ENCODE results near the gene EIF2S2. TPM values are rescaled to one million over a fixed set of nuclear protein-coding genes. Genes with fewer than 3 reads are reported as not detected.

Gene EIF2S2
- polyA plus RNA-seq, 3 donors: 18.8 to 20.1 (median 18.9) TPM

DNA sequence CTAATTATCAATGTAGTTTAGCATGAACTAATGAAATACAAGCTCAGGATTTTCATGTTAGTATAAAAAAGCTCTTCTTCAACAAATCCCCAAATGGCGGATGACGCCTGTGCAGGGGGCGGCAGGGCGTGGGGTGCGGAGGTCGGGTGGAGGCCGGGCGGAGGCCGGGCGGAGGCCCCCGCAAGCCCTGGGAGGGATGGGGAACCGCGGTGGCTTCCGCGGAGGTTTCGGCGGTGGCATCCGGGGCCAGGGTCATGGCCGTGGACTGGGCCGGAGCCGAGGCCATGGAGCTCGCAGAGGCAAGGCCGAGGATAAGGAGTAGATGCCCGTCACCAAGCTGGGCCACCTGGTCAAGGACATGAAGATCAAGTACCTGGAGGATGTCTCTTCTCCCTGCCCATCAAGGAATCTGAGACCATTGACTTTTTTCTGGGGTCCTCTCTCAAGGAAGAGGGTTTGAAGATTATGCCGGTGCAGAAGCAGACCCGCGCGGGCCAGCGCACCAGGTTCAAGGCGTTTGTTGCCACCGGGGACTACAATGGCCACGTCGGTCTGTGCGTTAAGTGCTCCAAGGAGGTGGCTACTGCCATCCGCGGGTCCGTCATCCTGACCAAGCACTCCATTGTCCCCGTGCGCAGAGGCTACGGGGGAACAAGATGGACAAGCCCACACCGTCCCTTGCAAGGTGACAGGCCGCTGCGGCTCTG lies 10.4 kb upstream of the EIF2S2 start:
- Mint-ChIP-seq H3K4me1 (peaks cover 4% of the 10 kb centered on the region), H3K4me3 (no peak overlapping the region), H3K27ac (no peak overlapping the region), H3K36me3 (no peaks in the 10 kb centered on the region), H3K9me3 (peaks cover 0 to 3% (median 0%) of the 10 kb centered on the region in 7 donors), H3K27me3 (ENCODE audit: low read depth in 3 of 3) (peaks cover 1 to 8% (median 4%) of the 10 kb centered on the region in 3 donors)
- 95% methylated on average over 31 of the region's 43 CpGs for WGBS (ENCODE audit: insufficient coverage)
- Histone ChIP-seq H3K4me2 (replicated peaks; ENCODE audit: extremely low read depth, low read length, poor library complexity, severe bottlenecking) (no peak overlapping the region), H3K36me3 (replicated peaks in 1 of 2; ENCODE audit: control insufficient read depth in 1 of 2, insufficient read depth in 2 of 2, low read length in 2 of 2) (no peaks in the 10 kb centered on the region), H3K79me2 (ENCODE audit: insufficient read depth, low read length) (no peaks in the 10 kb centered on the region), H3K4me3 (replicated peaks in 1 of 3; ENCODE audit: low read depth in 2 of 3, low read length in 3 of 3) (no peak overlapping the region), H3K9ac (ENCODE audit: insufficient read depth, low read length, poor library complexity, severe bottlenecking) (no peak overlapping the region), H3K9me3 (replicated peaks in 1 of 2; ENCODE audit: control insufficient read depth in 1 of 2, insufficient read depth in 1 of 2, low read length in 2 of 2) (no peaks in the 10 kb centered on the region), H3K4me1 (ENCODE audit: control insufficient read depth in 1 of 2, insufficient read depth in 2 of 2, low read length in 2 of 2) (no peaks in the 10 kb centered on the region), H3K27me3 (ENCODE audit: control insufficient read depth in 2 of 2, insufficient read depth in 2 of 2, low read length in 2 of 2) (no peaks in the 10 kb centered on the region), H4K20me1 (ENCODE audit: insufficient read depth, low read length) (no peaks in the 10 kb centered on the region), H2AFZ (ENCODE audit: insufficient read depth, low read depth, low read length, poor library complexity, severe bottlenecking) (no peak overlapping the region), H3K27ac (ENCODE audit: low read depth in 1 of 2, low read length in 2 of 2) (no peak overlapping the region)
- no peak for DNase-seq
- intact Hi-C loops (cut with micrococcal nuclease): loop anchor here (10.0 kb wide), 1 partner anchor 208 kb away; no protein-coding TSS in a partner anchor
- TF ChIP-seq, protein P1, sequence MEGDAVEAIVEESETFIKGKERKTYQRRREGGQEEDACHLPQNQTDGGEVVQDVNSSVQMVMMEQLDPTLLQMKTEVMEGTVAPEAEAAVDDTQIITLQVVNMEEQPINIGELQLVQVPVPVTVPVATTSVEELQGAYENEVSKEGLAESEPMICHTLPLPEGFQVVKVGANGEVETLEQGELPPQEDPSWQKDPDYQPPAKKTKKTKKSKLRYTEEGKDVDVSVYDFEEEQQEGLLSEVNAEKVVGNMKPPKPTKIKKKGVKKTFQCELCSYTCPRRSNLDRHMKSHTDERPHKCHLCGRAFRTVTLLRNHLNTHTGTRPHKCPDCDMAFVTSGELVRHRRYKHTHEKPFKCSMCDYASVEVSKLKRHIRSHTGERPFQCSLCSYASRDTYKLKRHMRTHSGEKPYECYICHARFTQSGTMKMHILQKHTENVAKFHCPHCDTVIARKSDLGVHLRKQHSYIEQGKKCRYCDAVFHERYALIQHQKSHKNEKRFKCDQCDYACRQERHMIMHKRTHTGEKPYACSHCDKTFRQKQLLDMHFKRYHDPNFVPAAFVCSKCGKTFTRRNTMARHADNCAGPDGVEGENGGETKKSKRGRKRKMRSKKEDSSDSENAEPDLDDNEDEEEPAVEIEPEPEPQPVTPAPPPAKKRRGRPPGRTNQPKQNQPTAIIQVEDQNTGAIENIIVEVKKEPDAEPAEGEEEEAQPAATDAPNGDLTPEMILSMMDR (IDR thresholded peaks at IDR 0.05): no peak

DNA sequence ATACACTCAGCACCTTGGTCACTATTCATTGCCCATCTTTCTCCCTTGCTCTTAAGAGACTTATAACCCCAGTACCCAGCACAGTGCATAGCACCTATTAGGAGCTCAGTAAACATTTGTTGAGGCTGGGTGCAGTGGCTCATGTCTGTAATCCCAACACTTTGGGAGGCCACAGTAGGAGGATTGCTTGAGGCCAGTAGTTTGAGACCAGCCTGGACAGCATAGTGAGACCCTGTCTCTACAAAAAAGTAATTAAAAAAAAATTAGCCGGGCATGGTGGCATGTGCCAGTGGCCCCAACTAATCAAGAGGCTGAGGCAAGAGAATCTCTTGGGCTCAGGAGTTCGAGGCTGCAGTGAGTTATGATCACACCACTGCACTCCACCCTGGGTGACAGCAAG lies 8.2 kb upstream of the EIF2S2 start:
- H3K36me3 Mint-ChIP-seq: no peaks in the 10 kb centered on the region

More for the DNA sequence above, 8.2 kb upstream of the EIF2S2 start:
- no peak for DNase-seq
- no peak overlapping the region for H3K4me2 ChIP-seq (replicated peaks; ENCODE audit: extremely low read depth, low read length, poor library complexity, severe bottlenecking)
- H3K4me3 ChIP-seq (replicated peaks in 1 of 3; ENCODE audit: low read depth in 2 of 3, low read length in 3 of 3): no peak overlapping the region
- TF ChIP-seq, protein P1 (IDR thresholded peaks at IDR 0.05): no peak
- Mint-ChIP-seq H3K27me3 (ENCODE audit: low read depth in 3 of 3) (peaks cover 0 to 5% (median 2%) of the 10 kb centered on the region in 3 donors), H3K9me3 (no peaks in the 10 kb centered on the region), H3K27ac (no peak overlapping the region), H3K4me1 (peaks cover 4% of the 10 kb centered on the region), H3K4me3 (no peak overlapping the region)
- H3K9ac ChIP-seq (ENCODE audit: insufficient read depth, low read length, poor library complexity, severe bottlenecking): no peak overlapping the region
- H3K79me2 ChIP-seq (ENCODE audit: insufficient read depth, low read length): no peaks in the 10 kb centered on the region
- no CpG with 5 or more reads among the region's 2 CpGs for WGBS (ENCODE audit: insufficient coverage)
- no peaks in the 10 kb centered on the region for H3K9me3 ChIP-seq (replicated peaks in 1 of 2; ENCODE audit: control insufficient read depth in 1 of 2, insufficient read depth in 1 of 2, low read length in 2 of 2)
- H3K4me1 ChIP-seq (ENCODE audit: control insufficient read depth in 1 of 2, insufficient read depth in 2 of 2, low read length in 2 of 2): no peaks in the 10 kb centered on the region
- no peak overlapping the region for H3K27ac ChIP-seq (ENCODE audit: low read depth in 1 of 2, low read length in 2 of 2)
- H3K27me3 ChIP-seq (ENCODE audit: control insufficient read depth in 2 of 2, insufficient read depth in 2 of 2, low read length in 2 of 2): no peaks in the 10 kb centered on the region
- no peak overlapping the region for H2AFZ ChIP-seq (ENCODE audit: insufficient read depth, low read depth, low read length, poor library complexity, severe bottlenecking)
- intact Hi-C loops (cut with micrococcal nuclease): loop anchor here (10.0 kb wide), 1 partner anchor 205 kb away; no protein-coding TSS in a partner anchor
- H4K20me1 ChIP-seq (ENCODE audit: insufficient read depth, low read length): no peaks in the 10 kb centered on the region
- H3K36me3 ChIP-seq (replicated peaks in 1 of 2; ENCODE audit: control insufficient read depth in 1 of 2, insufficient read depth in 2 of 2, low read length in 2 of 2): no peaks in the 10 kb centered on the region

Measured in CD14-positive monocyte (primary cell).